Uterus (tissue), 4 donors: ENCODE data around the gene SMCO2. TPM values are rescaled to one million over a fixed set of nuclear protein-coding genes. Genes with fewer than 3 reads are reported as not detected.

Source experiments
- DNase-seq, 2 donors: peaks; one replicate each; pipeline ENCODE4 v3.0.0-alpha.2; 2019 to 2020
- H3K27ac ChIP-seq, 2 donors: fragments of 200-600 bp; sonication (generic); 1 replicate in 1 of 2; 2 replicates in 1 of 2; pipeline ENCODE4 v1.5.1; 2016 to 2018
- H3K27me3 ChIP-seq, 2 donors: fragments of 200-600 bp; sonication (generic); one replicate each; pipeline ENCODE4 v1.5.1; 2018 to 2019; ENCODE audit warnings: control low read depth in 1 of 2
- H3K36me3 ChIP-seq, 2 donors: fragments of 200-600 bp; sonication (generic); one replicate each; pipeline ENCODE4 v1.5.1; 2019; ENCODE audit warnings: control low read depth in 1 of 2
- H3K4me1 ChIP-seq, 2 donors: fragments of 200-600 bp; sonication (generic); one replicate each; pipeline ENCODE4 v1.5.1; 2018 to 2019; ENCODE audit warnings: control low read depth in 1 of 2
- H3K4me3 ChIP-seq, 2 donors: fragments of 200-600 bp; sonication (generic); 1 replicate in 1 of 2; 2 replicates in 1 of 2; pipeline ENCODE4 v1.5.1; 2018 to 2019; ENCODE audit warnings: mild to moderate bottlenecking in 1 of 2
- H3K9me3 ChIP-seq, 2 donors: fragments of 200-600 bp; sonication (generic); one replicate each; pipeline ENCODE4 v1.5.1; 2019; ENCODE audit warnings: control low read depth in 1 of 2
- POLR2A ChIP-seq, 2 donors: fragments of 450-650 bp; IDR thresholded peaks; one replicate each; pipeline ENCODE4 v1.6.1; 2016; ENCODE audit warnings: antibody characterized with exemption in 2 of 2, mild to moderate bottlenecking in 1 of 2, moderate library complexity in 1 of 2
- intact Hi-C: fragments of 100-400 bp; cut with DNase I; formaldehyde crosslinking; loops from one replicate; pipeline ENCODE4 v1.15.1; 2023; ENCODE audit warnings: low total_unique reads
- total RNA-seq, 4 donors: library from RNA; depleted of rRNA in 3 of 4; stranded (reverse); fragments of >200 nt in 3 of 4; gene quantifications; one replicate each; pipeline versions ENCODE4 v1.1.0 to v1.2.4, GENCODE V29; 2014 to 2023
- TF ChIP-seq, protein P1 (sequence below), 4 experiments: fragments of 200-600 bp in 2 of 4; fragments of 450-650 bp in 2 of 4; sonication (generic) in 2 of 4; IDR thresholded peaks; one replicate each; pipeline ENCODE4 v1.5.1; 2016 to 2019; ENCODE audit warnings: antibody characterized with exemption in 4 of 4, mild to moderate bottlenecking in 2 of 4, moderate library complexity in 1 of 4
- donor health status: DM: yes; HTN: yes; CAD: no.

Gene SMCO2
- total RNA-seq, 4 donors from 2014 or later = not detected

DNA sequence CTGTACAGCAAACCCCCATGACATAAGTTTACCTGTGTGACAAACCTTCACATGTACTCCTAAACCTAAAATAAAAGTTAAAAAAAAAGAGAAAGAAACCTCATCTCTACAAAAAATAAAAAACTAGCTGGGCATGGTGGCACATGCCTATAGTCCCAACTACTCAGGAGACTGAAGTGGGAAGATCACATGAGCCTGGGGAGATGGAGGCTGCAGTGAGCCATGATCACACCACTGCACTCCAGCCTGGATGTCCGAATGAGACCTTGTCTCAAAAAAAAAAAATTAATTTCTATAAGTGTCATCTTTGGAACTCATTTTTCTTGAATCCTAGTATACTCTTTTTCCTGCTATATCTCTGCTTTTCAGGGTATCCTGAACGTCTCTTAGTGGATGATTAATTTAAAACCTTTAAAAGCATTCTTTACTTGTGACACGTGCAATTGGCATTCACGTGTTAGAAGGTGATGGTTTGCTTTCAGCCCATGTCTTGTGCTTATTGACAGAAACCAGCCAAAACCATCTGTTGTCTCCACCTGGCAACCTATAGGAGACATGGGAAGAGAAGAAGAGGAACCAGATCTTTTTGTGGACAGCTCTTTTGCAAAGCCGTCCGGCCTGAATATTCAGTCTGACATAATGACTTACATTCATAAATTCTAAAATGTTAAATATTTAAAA is 46.9 kb downstream of the SMCO2 start:
- no peaks in the 10 kb centered on the region for H3K9me3 ChIP-seq
- no peaks in the 10 kb centered on the region for H3K27me3 ChIP-seq
- no peak for DNase-seq
- no peaks in the 10 kb centered on the region for H3K4me1 ChIP-seq
- intact Hi-C loops = no loop called here
- H3K36me3 ChIP-seq = no peaks in the 10 kb centered on the region
- H3K27ac ChIP-seq = no peak overlapping the region
- no peak overlapping the region for H3K4me3 ChIP-seq
- TF ChIP-seq, protein P1, sequence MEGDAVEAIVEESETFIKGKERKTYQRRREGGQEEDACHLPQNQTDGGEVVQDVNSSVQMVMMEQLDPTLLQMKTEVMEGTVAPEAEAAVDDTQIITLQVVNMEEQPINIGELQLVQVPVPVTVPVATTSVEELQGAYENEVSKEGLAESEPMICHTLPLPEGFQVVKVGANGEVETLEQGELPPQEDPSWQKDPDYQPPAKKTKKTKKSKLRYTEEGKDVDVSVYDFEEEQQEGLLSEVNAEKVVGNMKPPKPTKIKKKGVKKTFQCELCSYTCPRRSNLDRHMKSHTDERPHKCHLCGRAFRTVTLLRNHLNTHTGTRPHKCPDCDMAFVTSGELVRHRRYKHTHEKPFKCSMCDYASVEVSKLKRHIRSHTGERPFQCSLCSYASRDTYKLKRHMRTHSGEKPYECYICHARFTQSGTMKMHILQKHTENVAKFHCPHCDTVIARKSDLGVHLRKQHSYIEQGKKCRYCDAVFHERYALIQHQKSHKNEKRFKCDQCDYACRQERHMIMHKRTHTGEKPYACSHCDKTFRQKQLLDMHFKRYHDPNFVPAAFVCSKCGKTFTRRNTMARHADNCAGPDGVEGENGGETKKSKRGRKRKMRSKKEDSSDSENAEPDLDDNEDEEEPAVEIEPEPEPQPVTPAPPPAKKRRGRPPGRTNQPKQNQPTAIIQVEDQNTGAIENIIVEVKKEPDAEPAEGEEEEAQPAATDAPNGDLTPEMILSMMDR (IDR thresholded peaks at IDR 0.05) = no peak
- TF ChIP-seq POLR2A (IDR thresholded peaks at IDR 0.05) = no peak

DNA sequence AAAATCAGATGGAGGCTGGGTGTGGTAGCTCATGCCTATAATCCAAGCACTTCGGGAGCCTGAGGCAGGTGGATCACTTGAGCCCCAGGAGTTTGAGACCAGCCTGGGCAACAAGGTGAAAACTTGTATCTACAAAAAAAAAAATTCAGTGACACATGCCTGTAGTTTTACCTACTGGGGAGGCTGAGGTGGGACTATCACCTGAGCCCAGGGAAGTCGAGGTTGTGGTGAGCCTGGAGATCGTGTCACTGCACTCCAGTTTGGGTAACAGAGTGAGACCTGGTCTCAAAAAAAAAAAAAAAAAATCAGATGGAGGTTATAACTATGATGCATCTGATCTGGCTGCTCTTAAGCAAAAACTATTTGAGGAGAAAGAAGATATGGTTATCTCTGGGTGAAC is 50.9 kb downstream of the SMCO2 start:
- H3K36me3 ChIP-seq = no peaks in the 10 kb centered on the region
- no peaks in the 10 kb centered on the region for H3K9me3 ChIP-seq
- no peak overlapping the region for H3K4me3 ChIP-seq
- no peaks in the 10 kb centered on the region for H3K27me3 ChIP-seq
- TF ChIP-seq, protein P1 (IDR thresholded peaks at IDR 0.05) = no peak
- no peak for TF ChIP-seq POLR2A (IDR thresholded peaks at IDR 0.05)
- intact Hi-C loops = no loop called here
- H3K4me1 ChIP-seq = no peaks in the 10 kb centered on the region
- no peak for DNase-seq
- H3K27ac ChIP-seq = no peak overlapping the region

DNA sequence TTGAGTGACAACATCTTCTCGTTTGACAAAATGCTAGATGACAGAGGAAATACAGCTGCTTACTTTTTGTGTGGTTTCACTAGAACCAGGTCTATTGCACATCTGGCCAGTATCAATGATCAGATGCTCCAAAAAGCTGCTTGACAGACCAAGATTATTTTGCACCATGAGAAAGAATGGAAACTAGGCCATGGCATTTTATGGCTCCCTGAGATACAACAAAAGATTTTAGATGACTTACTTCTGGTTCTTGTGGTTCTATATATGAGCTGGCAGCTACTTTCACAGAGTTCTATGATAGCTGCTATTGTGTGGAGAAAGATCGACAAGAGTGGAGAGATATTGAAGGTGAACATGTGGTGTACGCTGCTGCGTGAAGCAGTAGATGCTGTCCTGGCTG is 51.6 kb downstream of the SMCO2 start:
- Histone ChIP-seq H3K9me3 (no peaks in the 10 kb centered on the region), H3K4me3 (no peak overlapping the region), H3K27me3 (no peaks in the 10 kb centered on the region), H3K36me3 (no peaks in the 10 kb centered on the region), H3K27ac (no peak overlapping the region), H3K4me1 (no peaks in the 10 kb centered on the region)
- DNase-seq = no peak
- no peak for TF ChIP-seq POLR2A (IDR thresholded peaks at IDR 0.05)
- TF ChIP-seq, protein P1 (IDR thresholded peaks at IDR 0.05) = no peak
- intact Hi-C loops = no loop called here

DNA sequence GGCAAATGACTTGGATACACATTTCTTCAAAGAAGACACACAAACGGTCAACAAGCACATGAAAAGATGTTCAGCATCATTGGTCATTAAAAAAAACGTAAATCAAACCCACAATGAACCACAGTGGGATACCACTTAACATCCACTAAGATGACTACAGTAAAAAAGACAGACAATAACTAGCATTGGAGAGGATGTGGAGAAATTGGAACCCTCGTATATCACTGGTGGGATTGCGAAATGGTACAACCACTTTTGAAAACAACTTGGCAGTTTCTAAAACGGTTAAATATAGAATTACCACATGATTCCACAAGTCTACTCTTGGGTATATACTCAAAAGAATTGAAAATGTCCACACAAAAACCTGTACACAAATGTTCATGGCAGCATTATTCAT is 52.2 kb downstream of the SMCO2 start:
- H3K36me3 ChIP-seq = no peaks in the 10 kb centered on the region
- DNase-seq = no peak
- no peaks in the 10 kb centered on the region for H3K9me3 ChIP-seq
- H3K27ac ChIP-seq = no peak overlapping the region
- TF ChIP-seq, protein P1 (IDR thresholded peaks at IDR 0.05) = no peak
- TF ChIP-seq POLR2A (IDR thresholded peaks at IDR 0.05) = no peak
- no peak overlapping the region for H3K4me3 ChIP-seq
- no peaks in the 10 kb centered on the region for H3K27me3 ChIP-seq
- H3K4me1 ChIP-seq = no peaks in the 10 kb centered on the region
- intact Hi-C loops = no loop called here

DNA sequence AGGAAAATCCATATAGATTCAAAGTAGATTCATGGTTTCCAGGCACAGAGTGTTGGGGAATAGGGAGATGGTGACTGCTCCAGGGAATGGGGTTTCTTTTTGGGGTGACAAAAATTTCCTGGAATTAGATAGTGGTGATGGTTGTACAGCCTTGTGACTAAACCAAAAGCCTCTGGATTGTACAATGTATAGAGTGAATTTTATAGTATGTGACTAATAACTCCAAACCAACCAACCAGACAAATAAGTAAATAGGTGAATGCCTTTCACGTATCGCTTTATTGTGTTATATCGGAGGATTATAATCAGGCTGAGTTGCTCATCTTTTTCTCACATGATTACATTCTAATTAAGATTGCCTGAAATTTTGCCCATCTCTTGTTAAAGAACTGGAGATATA is 52.8 kb downstream of the SMCO2 start:
- no peak for DNase-seq
- TF ChIP-seq POLR2A (IDR thresholded peaks at IDR 0.05) = no peak
- TF ChIP-seq, protein P1 (IDR thresholded peaks at IDR 0.05) = no peak
- Histone ChIP-seq H3K27me3 (no peaks in the 10 kb centered on the region), H3K9me3 (no peaks in the 10 kb centered on the region), H3K27ac (no peak overlapping the region), H3K4me1 (no peaks in the 10 kb centered on the region), H3K36me3 (no peaks in the 10 kb centered on the region), H3K4me3 (no peak overlapping the region)
- intact Hi-C loops = no loop called here
